Measurements from ENCODE around the gene AIPL1.

DNA sequence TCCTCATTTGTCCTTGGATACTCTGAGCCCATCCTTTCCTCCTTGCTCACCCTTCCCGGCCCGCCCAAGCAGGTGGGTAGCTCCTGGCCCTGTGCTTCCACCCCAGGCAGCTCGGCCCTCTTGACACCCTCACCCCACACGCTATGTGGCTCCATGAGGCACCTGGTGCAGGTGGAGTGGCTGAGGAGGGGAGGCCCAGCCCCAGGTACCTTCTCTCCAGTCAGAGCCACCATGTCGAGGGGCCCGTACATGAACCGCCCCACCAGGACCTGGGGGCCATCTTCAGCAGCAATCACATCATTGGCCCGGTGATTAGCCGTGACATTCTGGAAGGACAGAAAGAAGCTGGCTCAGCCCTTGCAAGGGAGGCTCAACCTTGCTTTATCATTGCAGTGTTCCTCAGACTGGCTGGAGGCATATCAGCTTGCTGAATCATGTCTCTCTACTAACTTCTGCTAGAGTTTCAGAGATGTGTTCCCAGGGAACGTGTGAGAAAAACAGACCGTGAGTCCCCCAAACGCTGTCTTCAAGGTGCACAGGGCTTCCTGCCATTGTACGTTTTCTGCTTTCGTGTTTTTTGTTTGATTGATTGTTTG lies 29.6 kb upstream of the AIPL1 start:
- TF ChIP-seq, protein P1, sequence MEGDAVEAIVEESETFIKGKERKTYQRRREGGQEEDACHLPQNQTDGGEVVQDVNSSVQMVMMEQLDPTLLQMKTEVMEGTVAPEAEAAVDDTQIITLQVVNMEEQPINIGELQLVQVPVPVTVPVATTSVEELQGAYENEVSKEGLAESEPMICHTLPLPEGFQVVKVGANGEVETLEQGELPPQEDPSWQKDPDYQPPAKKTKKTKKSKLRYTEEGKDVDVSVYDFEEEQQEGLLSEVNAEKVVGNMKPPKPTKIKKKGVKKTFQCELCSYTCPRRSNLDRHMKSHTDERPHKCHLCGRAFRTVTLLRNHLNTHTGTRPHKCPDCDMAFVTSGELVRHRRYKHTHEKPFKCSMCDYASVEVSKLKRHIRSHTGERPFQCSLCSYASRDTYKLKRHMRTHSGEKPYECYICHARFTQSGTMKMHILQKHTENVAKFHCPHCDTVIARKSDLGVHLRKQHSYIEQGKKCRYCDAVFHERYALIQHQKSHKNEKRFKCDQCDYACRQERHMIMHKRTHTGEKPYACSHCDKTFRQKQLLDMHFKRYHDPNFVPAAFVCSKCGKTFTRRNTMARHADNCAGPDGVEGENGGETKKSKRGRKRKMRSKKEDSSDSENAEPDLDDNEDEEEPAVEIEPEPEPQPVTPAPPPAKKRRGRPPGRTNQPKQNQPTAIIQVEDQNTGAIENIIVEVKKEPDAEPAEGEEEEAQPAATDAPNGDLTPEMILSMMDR (IDR thresholded peaks at IDR 0.05), result no peak
- TF ChIP-seq POLR2AphosphoS5 (IDR thresholded peaks at IDR 0.05) (no peak), EP300 (IDR thresholded peaks at IDR 0.05) (no peak), POLR2A (IDR thresholded peaks at IDR 0.05) (no peak)
